HepG2 (cell line): ENCODE results near the gene ELOVL5. TPM values are rescaled to one million over a fixed set of nuclear protein-coding genes. Genes with fewer than 3 reads are reported as not detected.

ENCODE experiments used
- ATAC-seq: fragments of 200-7000 bp; cut with Tn5 transposase; 3 replicates; pipeline ENCODE4 v1.9.1; 2020; ENCODE audit warnings: mild to moderate bottlenecking, moderate library complexity
- BruUV-seq: library from RNA; stranded (reverse); fragments of 400-500 nt; replicated peaks from 2 replicates; lab custom pipeline; 2021; lab: Mats Ljungman, UMichigan
- CTCF ChIA-PET: fragments of 300-600 bp; formaldehyde crosslinking; extraction: SDS; loops from one replicate; lab custom pipeline; 2021; ENCODE audit warnings: low total read pairs, inconsistent platforms, low intra/inter-chr PET ratio; lab: Yijun Ruan, JAX
- POLR2A ChIA-PET: fragments of 350-600 bp; sonication (Branson Sonifier 250); formaldehyde crosslinking; loops from one replicate; lab custom pipeline; 2020; ENCODE audit warnings: antibody characterized with exemption, inconsistent platforms; lab: Yijun Ruan, JAX
- DNase-seq: peaks from one replicate; pipeline ENCODE4 v3.0.0-alpha.2; 2015; ENCODE audit warnings: low spot score
- FAIRE-seq: peaks from 3 replicates; lab custom pipeline; 2011; peaks lifted over from hg19 to GRCh38; lab: Jason Lieb, UNC
- H2AFZ ChIP-seq: one replicate; pipeline ENCODE4 v1.6.1; 2011; ENCODE audit warnings: low read length, inconsistent platforms
- H3K27ac ChIP-seq: fragments of 300-600 bp; 3 replicates; pipeline ENCODE4 v1.8.0; 2011; ENCODE audit warnings: mixed run types, mild to moderate bottlenecking, mixed read lengths, low read length, inconsistent platforms; ENCODE audit not compliant: insufficient read depth; ENCODE audit errors: extremely low read length
- H3K27me3 ChIP-seq, 2 experiments: fragments of 200-600 bp in 1 of 2; 2 replicates in 1 of 2; 3 replicates in 1 of 2; pipeline versions ENCODE4 v1.6.0 to v1.8.0; 2011; ENCODE audit warnings: low read length in 2 of 2, mild to moderate bottlenecking in 2 of 2, moderate library complexity in 2 of 2, inconsistent platforms in 1 of 2; ENCODE audit not compliant: insufficient read depth in 2 of 2, control insufficient read depth in 1 of 2
- H3K36me3 ChIP-seq, 2 experiments: fragments of 200-600 bp in 1 of 2; replicated peaks in 1 of 2; 2 replicates in 1 of 2; 3 replicates in 1 of 2; pipeline versions ENCODE4 v1.5.1 to v1.8.0; 2011; ENCODE audit warnings: low read length in 2 of 2, inconsistent platforms in 1 of 2; ENCODE audit not compliant: insufficient read depth in 2 of 2, control insufficient read depth in 1 of 2
- H3K4me1 ChIP-seq: 2 replicates; pipeline ENCODE4 v1.5.1; 2012; ENCODE audit warnings: low read length, inconsistent platforms; ENCODE audit not compliant: insufficient read depth
- H3K4me2 ChIP-seq: 2 replicates; pipeline ENCODE4 v1.6.0; 2011; ENCODE audit warnings: low read depth, low read length, inconsistent platforms
- H3K4me3 ChIP-seq, 3 experiments: fragments of 200-600 bp in 1 of 3; sonication (generic), shearing (Covaris generic) in 1 of 3; replicated peaks in 1 of 3; 2 replicates each; pipeline ENCODE4 v1.5.1; 2011 to 2016; ENCODE audit warnings: low read length in 3 of 3, inconsistent platforms in 2 of 3, low read depth in 2 of 3, mild to moderate bottlenecking in 2 of 3, control low read depth in 1 of 3, mixed read lengths in 1 of 3; ENCODE audit not compliant: insufficient read depth in 1 of 3
- H3K79me2 ChIP-seq: one replicate; pipeline ENCODE4 v1.6.1; 2011; ENCODE audit warnings: low read length, inconsistent platforms; ENCODE audit not compliant: insufficient read depth
- H3K9ac ChIP-seq: 2 replicates; pipeline ENCODE4 v1.6.0; 2011; ENCODE audit warnings: mild to moderate bottlenecking, low read depth, low read length, inconsistent platforms; ENCODE audit not compliant: insufficient read depth
- H3K9me3 ChIP-seq: 2 replicates; pipeline ENCODE4 v1.5.1; 2012; ENCODE audit warnings: mild to moderate bottlenecking, low read length
- H4K20me1 ChIP-seq: 2 replicates; pipeline ENCODE4 v1.6.0; 2011; ENCODE audit warnings: inconsistent platforms, mild to moderate bottlenecking, low read length, moderate library complexity; ENCODE audit not compliant: insufficient read depth
- ATF6 ChIP-seq: sonication (generic); formaldehyde crosslinking; conservative IDR thresholded peaks from 2 replicates; pipeline ENCODE4 v1.4.0; 2020; ENCODE audit warnings: missing genetic modification reagents
- CREBL2 ChIP-seq: sonication (generic); formaldehyde crosslinking; IDR thresholded peaks from 2 replicates; pipeline ENCODE4 v1.8.1; 2023; ENCODE audit warnings: missing genetic modification reagents, mild to moderate bottlenecking, borderline replicate concordance
- ELF3 ChIP-seq: IDR thresholded peaks from 2 replicates; pipeline ENCODE4 v1.6.1; 2016; ENCODE audit warnings: missing genetic modification reagents, missing compliant biosample characterization
- FOXM1 ChIP-seq: sonication (generic); formaldehyde crosslinking; IDR thresholded peaks from 2 replicates; pipeline ENCODE4 v1.5.0; 2020; ENCODE audit warnings: missing genetic modification reagents
- GATAD1 ChIP-seq: IDR thresholded peaks from 2 replicates; pipeline ENCODE4 v1.6.1; 2016; ENCODE audit warnings: missing genetic modification reagents, missing compliant biosample characterization
- PAF1 ChIP-seq: IDR thresholded peaks from 2 replicates; pipeline ENCODE4 v1.6.1; 2016; ENCODE audit warnings: missing genetic modification reagents, missing compliant biosample characterization
- THYN1 ChIP-seq: sonication (generic); formaldehyde crosslinking; IDR thresholded peaks from 2 replicates; pipeline ENCODE4 v1.8.1; 2023; ENCODE audit warnings: low read depth, mild to moderate bottlenecking, moderate library complexity, missing genetic modification reagents, borderline replicate concordance
- ZNF121 ChIP-seq: sonication (generic); formaldehyde crosslinking; IDR thresholded peaks from 2 replicates; pipeline ENCODE4 v1.5.0; 2020; ENCODE audit warnings: mild to moderate bottlenecking, missing genetic modification reagents
- WGBS: methylation state at CpG from one replicate; pipeline ENCODE4 v1.1.6; 2017; ENCODE audit warnings: low lambda C conversion rate; 5-methylcytosine and 5-hydroxymethylcytosine counted together
- in situ Hi-C: cut with HindIII; loops from 2 replicates; pipeline ENCODE4 v1.10.0; 2017; ENCODE audit warnings: low pct_unique_long_range_greater_than_20kb; ENCODE audit not compliant: extremely low pct_ligation_motif_present
- intact Hi-C: fragments of 100-400 bp; cut with micrococcal nuclease; formaldehyde crosslinking; loops from one replicate; pipeline ENCODE4 v1.10.0; 2022; ENCODE audit not compliant: unreplicated experiment
- polyA plus RNA-seq, 8 experiments: library from polyadenylated mRNA; depleted of rRNA in 3 of 8; stranded (reverse) in 7 of 8; unstranded in 1 of 8; fragments of >200 nt; fragmentation: Illumina TruSeq in 4 of 8; extraction: Trizol in 4 of 8; gene quantifications; 2 replicates each; pipeline versions ENCODE4 v1.2.1 to v1.2.3, GENCODE V29; 2011 to 2016; ENCODE audit warnings: low read depth in 4 of 8, missing spikeins in 1 of 8, mixed read lengths in 1 of 8; ENCODE audit not compliant: insufficient read depth in 1 of 8
- total RNA-seq, 5 experiments: library from RNA; depleted of rRNA; stranded (reverse); fragments of >200 nt; fragmentation: Illumina TruSeq; extraction: Trizol; gene quantifications; 2 replicates each; pipeline ENCODE4 v1.2.3, GENCODE V29; 2016; ENCODE audit warnings: low read depth in 1 of 5
- TF ChIP-seq, protein P1 (sequence below): sonication (generic); formaldehyde crosslinking; IDR thresholded peaks from 2 replicates; pipeline ENCODE4 v1.4.0; 2020; ENCODE audit warnings: mild to moderate bottlenecking, missing genetic modification reagents
- TF ChIP-seq, protein P2 (sequence below): sonication (generic); formaldehyde crosslinking; IDR thresholded peaks from 2 replicates; pipeline ENCODE4 v1.5.0; 2020; ENCODE audit warnings: mild to moderate bottlenecking, missing genetic modification reagents, moderate library complexity
- TF ChIP-seq, protein P3 (sequence below): fragments of 450-650 bp; IDR thresholded peaks from 2 replicates; pipeline ENCODE4 v1.6.1; 2016

The ELOVL5 gene
- total and polyA plus RNA-seq, 2 of the 13 experiments (the other 11 are each of a cell fraction or from before 2014, with no cell fraction given) = 50.1 to 72.4 TPM

DNA sequence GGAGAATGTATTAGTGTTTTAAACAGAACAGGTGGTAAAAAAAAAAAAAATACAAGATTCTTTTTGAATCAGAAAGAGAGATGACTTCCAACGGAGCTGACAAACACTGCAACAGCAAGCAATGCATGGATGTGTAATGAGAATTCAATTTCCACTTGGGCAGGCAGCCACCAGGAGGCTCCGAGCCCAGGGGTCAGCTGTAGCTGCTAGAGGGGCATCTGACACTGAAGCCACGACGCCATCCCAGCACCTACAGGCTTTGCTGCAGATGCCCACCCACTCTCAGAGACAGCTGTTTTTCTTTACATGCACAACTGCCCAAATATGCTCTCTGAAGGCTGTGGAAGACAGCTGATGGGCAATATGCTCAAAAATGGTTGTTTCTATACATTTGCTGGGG, 75.4 kb downstream of the ELOVL5 start (continued):
- TF ChIP-seq ATF6 (CRISPR knock-in tag) = no peak
- TF ChIP-seq, protein P1, sequence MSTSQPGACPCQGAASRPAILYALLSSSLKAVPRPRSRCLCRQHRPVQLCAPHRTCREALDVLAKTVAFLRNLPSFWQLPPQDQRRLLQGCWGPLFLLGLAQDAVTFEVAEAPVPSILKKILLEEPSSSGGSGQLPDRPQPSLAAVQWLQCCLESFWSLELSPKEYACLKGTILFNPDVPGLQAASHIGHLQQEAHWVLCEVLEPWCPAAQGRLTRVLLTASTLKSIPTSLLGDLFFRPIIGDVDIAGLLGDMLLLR (CRISPR knock-in tag) = no peak
- no peak for TF ChIP-seq CREBL2 (CRISPR knock-in tag)
- TF ChIP-seq, protein P2, sequence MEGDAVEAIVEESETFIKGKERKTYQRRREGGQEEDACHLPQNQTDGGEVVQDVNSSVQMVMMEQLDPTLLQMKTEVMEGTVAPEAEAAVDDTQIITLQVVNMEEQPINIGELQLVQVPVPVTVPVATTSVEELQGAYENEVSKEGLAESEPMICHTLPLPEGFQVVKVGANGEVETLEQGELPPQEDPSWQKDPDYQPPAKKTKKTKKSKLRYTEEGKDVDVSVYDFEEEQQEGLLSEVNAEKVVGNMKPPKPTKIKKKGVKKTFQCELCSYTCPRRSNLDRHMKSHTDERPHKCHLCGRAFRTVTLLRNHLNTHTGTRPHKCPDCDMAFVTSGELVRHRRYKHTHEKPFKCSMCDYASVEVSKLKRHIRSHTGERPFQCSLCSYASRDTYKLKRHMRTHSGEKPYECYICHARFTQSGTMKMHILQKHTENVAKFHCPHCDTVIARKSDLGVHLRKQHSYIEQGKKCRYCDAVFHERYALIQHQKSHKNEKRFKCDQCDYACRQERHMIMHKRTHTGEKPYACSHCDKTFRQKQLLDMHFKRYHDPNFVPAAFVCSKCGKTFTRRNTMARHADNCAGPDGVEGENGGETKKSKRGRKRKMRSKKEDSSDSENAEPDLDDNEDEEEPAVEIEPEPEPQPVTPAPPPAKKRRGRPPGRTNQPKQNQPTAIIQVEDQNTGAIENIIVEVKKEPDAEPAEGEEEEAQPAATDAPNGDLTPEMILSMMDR (CRISPR knock-in tag) = peak; percentile 32; the same call in 1 of the 2 replicates
- TF ChIP-seq THYN1 (CRISPR knock-in tag) = no peak
- TF ChIP-seq ELF3 (CRISPR knock-in tag) = no peak
- no peak for TF ChIP-seq ZNF121 (CRISPR knock-in tag)

GRCh38 chr6:53269827-53270226, 78.9 kb downstream of the ELOVL5 start:
- POLR2A ChIA-PET = no interaction called here
- Histone ChIP-seq H3K4me2 (no peak overlapping the region), H3K36me3 (peaks cover 10 to 61% of the 10 kb centered on the region in 2 experiments), H3K27me3 (no peaks in the 10 kb centered on the region), H3K4me3 (no peak overlapping the region), H3K9me3 (no peaks in the 10 kb centered on the region), H3K9ac (no peak overlapping the region), H3K4me1 (no peaks in the 10 kb centered on the region), H3K79me2 (no peaks in the 10 kb centered on the region), H4K20me1 (no peaks in the 10 kb centered on the region), H3K27ac (no peak overlapping the region), H2AFZ (no peak overlapping the region)
- no TSS peak for BruUV-seq
- FAIRE-seq = no peak
- TF ChIP-seq GATAD1 (CRISPR knock-in tag) (no peak), PAF1 (CRISPR knock-in tag) (no peak), FOXM1 (CRISPR knock-in tag) (no peak)
- TF ChIP-seq, protein P3, sequence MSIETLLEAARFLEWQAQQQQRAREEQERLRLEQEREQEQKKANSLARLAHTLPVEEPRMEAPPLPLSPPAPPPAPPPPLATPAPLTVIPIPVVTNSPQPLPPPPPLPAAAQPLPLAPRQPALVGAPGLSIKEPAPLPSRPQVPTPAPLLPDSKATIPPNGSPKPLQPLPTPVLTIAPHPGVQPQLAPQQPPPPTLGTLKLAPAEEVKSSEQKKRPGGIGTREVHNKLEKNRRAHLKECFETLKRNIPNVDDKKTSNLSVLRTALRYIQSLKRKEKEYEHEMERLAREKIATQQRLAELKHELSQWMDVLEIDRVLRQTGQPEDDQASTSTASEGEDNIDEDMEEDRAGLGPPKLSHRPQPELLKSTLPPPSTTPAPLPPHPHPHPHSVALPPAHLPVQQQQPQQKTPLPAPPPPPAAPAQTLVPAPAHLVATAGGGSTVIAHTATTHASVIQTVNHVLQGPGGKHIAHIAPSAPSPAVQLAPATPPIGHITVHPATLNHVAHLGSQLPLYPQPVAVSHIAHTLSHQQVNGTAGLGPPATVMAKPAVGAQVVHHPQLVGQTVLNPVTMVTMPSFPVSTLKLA = peak; percentile 74
- CTCF ChIA-PET = no interaction called here
- WGBS = 95% methylated on average over 3 of the region's 5 CpGs
- intact Hi-C loops = no loop called here
- in situ Hi-C loops = no loop called here
- no peak for DNase-seq
- ATAC-seq = no peak
